A549 (cell line): ENCODE measurements around the gene GMPR. TPM values are rescaled to one million over a fixed set of nuclear protein-coding genes. Genes with fewer than 3 reads are reported as not detected.

ENCODE experiments used
- ATAC-seq, 2 experiments: fragments of 200-7000 bp in 1 of 2; fragments of >200 bp in 1 of 2; cut with Nextera tagmentation in 1 of 2; cut with Tn5 transposase in 1 of 2; 3 replicates each; pipeline versions ENCODE4 v1.8.0 to v1.9.1; 2018 to 2020; ENCODE audit warnings: mild to moderate bottlenecking in 1 of 2, moderate library complexity in 1 of 2
- CTCF ChIA-PET: fragments of 300-600 bp; sonication (Branson Sonifier 250); formaldehyde crosslinking; extraction: SDS; loops from one replicate; lab custom pipeline; 2021; ENCODE audit warnings: antibody characterized with exemption, inconsistent platforms; lab: Yijun Ruan, JAX
- POLR2A ChIA-PET: fragments of 350-600 bp; formaldehyde crosslinking; extraction: SDS; loops from one replicate; lab custom pipeline; 2021; ENCODE audit warnings: antibody characterized with exemption, inconsistent platforms; lab: Yijun Ruan, JAX
- DNase-seq, 2 experiments: peaks; one replicate each; pipeline versions ENCODE4 v3.0.0 to v3.0.0-alpha.2; 2011 to 2016; ENCODE audit warnings: low read depth in 1 of 2, low spot score in 1 of 2
- FAIRE-seq: peaks from 2 replicates; lab custom pipeline; 2011; peaks lifted over from hg19 to GRCh38; lab: Jason Lieb, UNC
- H3K27ac ChIP-seq, 2 experiments: fragments of >200 bp; sonication (Bioruptor Twin); formaldehyde crosslinking; 3 replicates each; pipeline ENCODE4 v1.5.1; 2016 to 2017
- H3K4me1 ChIP-seq: fragments of >200 bp; sonication (Bioruptor Twin); formaldehyde crosslinking; 3 replicates; pipeline ENCODE4 v1.6.1; 2016
- H3K4me2 ChIP-seq: fragments of >200 bp; sonication (Bioruptor Twin); formaldehyde crosslinking; 3 replicates; pipeline ENCODE4 v1.6.1; 2016
- H3K4me3 ChIP-seq: fragments of >200 bp; sonication (Bioruptor Twin); formaldehyde crosslinking; 3 replicates; pipeline ENCODE4 v1.5.1; 2016
- H3K9me3 ChIP-seq: fragments of >200 bp; sonication (Bioruptor Twin); formaldehyde crosslinking; 3 replicates; pipeline ENCODE4 v1.6.1; 2016
- ATOH8 ChIP-seq: fragments of 250-450 bp; sonication (Bioruptor Pico); IDR thresholded peaks from 2 replicates; pipeline ENCODE4 v1.5.0; 2020; ENCODE audit warnings: low read depth, mild to moderate bottlenecking, moderate library complexity
- CBX8 ChIP-seq: fragments of 200-600 bp; sonication (generic); IDR thresholded peaks from 2 replicates; pipeline ENCODE4 v1.6.1; 2016
- CHD4 ChIP-seq: fragments of 200-600 bp; sonication (generic); IDR thresholded peaks from 2 replicates; pipeline ENCODE4 v1.6.1; 2016; ENCODE audit warnings: antibody characterized with exemption, mild to moderate bottlenecking, borderline replicate concordance
- E2F6 ChIP-seq: IDR thresholded peaks from 2 replicates; pipeline ENCODE4 v1.6.1; 2012; ENCODE audit warnings: low read depth, borderline replicate concordance
- ESRRA ChIP-seq: fragments of 150-350 bp; IDR thresholded peaks from 2 replicates; pipeline ENCODE4 v1.6.1; 2014; ENCODE audit warnings: mild to moderate bottlenecking, low read length, borderline replicate concordance
- FOSB ChIP-seq: fragments of 250-450 bp; sonication (Bioruptor Pico); IDR thresholded peaks from 2 replicates; pipeline ENCODE4 v1.5.0; 2020; ENCODE audit warnings: mild to moderate bottlenecking, moderate library complexity
- FOSL2 ChIP-seq, 2 experiments: fragments of 450-650 bp in 1 of 2; fragments of >200 bp in 1 of 2; sonication (Bioruptor Twin) in 1 of 2; formaldehyde crosslinking; IDR thresholded peaks; 2 replicates each; pipeline versions ENCODE4 v1.5.0 to v1.6.1; 2016 to 2020; ENCODE audit warnings: mild to moderate bottlenecking in 1 of 2, moderate library complexity in 1 of 2
- GATA3 ChIP-seq: IDR thresholded peaks from 2 replicates; pipeline ENCODE4 v1.6.1; 2012; ENCODE audit warnings: borderline replicate concordance
- HES2 ChIP-seq: fragments of >200 bp; sonication (Bioruptor Twin); formaldehyde crosslinking; IDR thresholded peaks from 2 replicates; pipeline ENCODE4 v1.6.1; 2016
- HOXB13 ChIP-seq: fragments of 250-450 bp; sonication (Bioruptor Pico); IDR thresholded peaks from 2 replicates; pipeline ENCODE4 v1.5.0; 2020; ENCODE audit warnings: low read depth, mild to moderate bottlenecking, moderate library complexity
- HOXB5 ChIP-seq: fragments of 250-450 bp; sonication (Bioruptor Pico); IDR thresholded peaks from 2 replicates; pipeline ENCODE4 v1.5.0; 2020; ENCODE audit warnings: mild to moderate bottlenecking, moderate library complexity
- JUN ChIP-seq, 2 experiments: fragments of >200 bp; sonication (Bioruptor Twin); formaldehyde crosslinking; IDR thresholded peaks; 2 replicates in 1 of 2; 3 replicates in 1 of 2; pipeline ENCODE4 v1.6.1; 2016 to 2017
- KDM5A ChIP-seq: fragments of 200-600 bp; sonication (generic); IDR thresholded peaks from 2 replicates; pipeline ENCODE4 v1.6.1; 2016; ENCODE audit warnings: antibody characterized with exemption, mild to moderate bottlenecking
- MAFK ChIP-seq: fragments of 450-650 bp; IDR thresholded peaks from 2 replicates; pipeline ENCODE4 v1.6.1; 2014; ENCODE audit not compliant: partially characterized antibody
- PBX3 ChIP-seq: IDR thresholded peaks from 2 replicates; pipeline ENCODE4 v1.6.1; 2012
- POLR2A ChIP-seq: IDR thresholded peaks from 2 replicates; pipeline ENCODE4 v1.6.1; 2012; ENCODE audit warnings: mild to moderate bottlenecking, low read length
- POLR2AphosphoS2 ChIP-seq: conservative IDR thresholded peaks from 2 replicates; pipeline ENCODE4 v1.6.1; 2012; ENCODE audit warnings: low read length, improper control_type of control experiment, inconsistent platforms
- RAD21 ChIP-seq, 2 experiments: fragments of >200 bp in 1 of 2; sonication (Bioruptor Twin) in 1 of 2; formaldehyde crosslinking in 1 of 2; IDR thresholded peaks in 1 of 2; conservative IDR thresholded peaks in 1 of 2; 2 replicates in 1 of 2; 3 replicates in 1 of 2; pipeline ENCODE4 v1.6.1; 2012 to 2018; ENCODE audit warnings: inconsistent platforms in 1 of 2
- RARB ChIP-seq: fragments of 250-450 bp; sonication (Bioruptor Pico); IDR thresholded peaks from 2 replicates; pipeline ENCODE4 v1.8.0; 2021; ENCODE audit warnings: mild to moderate bottlenecking, moderate library complexity
- RCOR1 ChIP-seq: fragments of 150-350 bp; IDR thresholded peaks from 2 replicates; pipeline ENCODE4 v1.6.1; 2014; ENCODE audit warnings: antibody characterized with exemption, low read length, low read depth
- REST ChIP-seq: fragments of 200-600 bp; sonication (generic); IDR thresholded peaks from 2 replicates; pipeline ENCODE4 v1.6.1; 2016; ENCODE audit warnings: antibody characterized with exemption, mild to moderate bottlenecking, moderate library complexity
- TFCP2L1 ChIP-seq: fragments of 250-450 bp; sonication (Bioruptor Pico); IDR thresholded peaks from 2 replicates; pipeline ENCODE4 v1.5.0; 2021; ENCODE audit warnings: mild to moderate bottlenecking
- TP53 ChIP-seq: fragments of 250-450 bp; sonication (Bioruptor Pico); IDR thresholded peaks from 2 replicates; pipeline ENCODE4 v1.5.0; 2021; ENCODE audit warnings: mild to moderate bottlenecking, moderate library complexity
- ZNF302 ChIP-seq: fragments of 250-450 bp; sonication (Bioruptor Pico); IDR thresholded peaks from 2 replicates; pipeline ENCODE4 v1.9.0; 2021; ENCODE audit warnings: inconsistent platforms, mild to moderate bottlenecking, moderate library complexity
- ZSCAN20 ChIP-seq: fragments of 250-450 bp; sonication (Bioruptor Pico); IDR thresholded peaks from 2 replicates; pipeline ENCODE4 v1.8.0; 2022; ENCODE audit warnings: mild to moderate bottlenecking, moderate library complexity
- WGBS: methylation state at CpG from one replicate; pipeline ENCODE4 v1.1.6; 2017; ENCODE audit errors: missing lambda C conversion rate; 5-methylcytosine and 5-hydroxymethylcytosine counted together
- polyA plus RNA-seq, 4 experiments: library from polyadenylated mRNA; depleted of rRNA in 3 of 4; stranded (reverse); fragments of >200 nt; fragmentation: RNase III in 1 of 4; extraction: RNeasy Plus Mini Kit Qiagen cat#74134 plus additional on column Dnase treatment in 1 of 4; gene quantifications; 2 replicates in 3 of 4; 3 replicates in 1 of 4; pipeline ENCODE4 v1.2.3, GENCODE V29; 2011 to 2017

The GMPR gene
- polyA plus RNA-seq, 2 of the 4 experiments (the other 2 are of a cell fraction), result 0.23 to 0.34 TPM

GRCh38 chr6:16198061-16198705, 40.2 kb upstream of the GMPR start:
- DNase-seq (no peak), FAIRE-seq (no peak), ATAC-seq (no peak)
- Histone ChIP-seq H3K4me2 (no peak overlapping the region), H3K27ac (no peak overlapping the region), H3K4me3 (no peak overlapping the region), H3K9me3 (no peaks in the 10 kb centered on the region), H3K4me1 (no peaks in the 10 kb centered on the region)
- ChIA-PET CTCF (interaction anchor here (1.2 to 1.5 kb wide), 2 partner anchors 8 to 15 kb away, joined by 4 to 6 read pairs; no protein-coding TSS in a partner anchor), POLR2A (no interaction called here)
- no peak for TF ChIP-seq HOXB5 (CRISPR knock-in tag)
- no peak for TF ChIP-seq GATA3
- TF ChIP-seq PBX3, result no peak
- TF ChIP-seq HOXB13, result no peak
- no peak for TF ChIP-seq RARB (CRISPR knock-in tag)
- no peak for TF ChIP-seq POLR2AphosphoS2
- TF ChIP-seq TFCP2L1 (CRISPR knock-in tag), result no peak
- TF ChIP-seq FOSL2 (IDR thresholded peaks at IDR 0.05), result no peak
- no peak for TF ChIP-seq FOSL2 (CRISPR knock-in tag; IDR thresholded peaks at IDR 0.05)
- no peak for TF ChIP-seq RAD21 (conservative IDR thresholded peaks at IDR 0.05 in 1 of 2, IDR thresholded peaks at IDR 0.05 in 1 of 2)
- 95% methylated on average over 27 of the region's 50 CpGs for WGBS

- FAIRE-seq, result no peak
- TF ChIP-seq KDM5A (no peak), RAD21 (conservative IDR thresholded peaks at IDR 0.05 in 1 of 2, IDR thresholded peaks at IDR 0.05 in 1 of 2) (no peak), TP53 (CRISPR knock-in tag) (no peak), HES2 (no peak), FOSB (CRISPR knock-in tag) (no peak)
- ATAC-seq, result no peak
Observed at GRCh38 chr6:16199804-16200203, 38.6 kb upstream of the GMPR start.

GRCh38 chr6:16200321-16200883, 38.0 kb upstream of the GMPR start:
- 54% methylated on average over 18 of the region's 18 CpGs for WGBS
- ChIA-PET POLR2A (no interaction called here), CTCF (interaction anchor here (0.9 to 2.6 kb wide), 3 partner anchors 18 to 509 kb away, joined by 3 to 8 read pairs (median 3); no protein-coding TSS in a partner anchor)
- Histone ChIP-seq H3K4me2 (no peak overlapping the region), H3K4me1 (no peaks in the 10 kb centered on the region), H3K27ac (no peak overlapping the region), H3K9me3 (no peaks in the 10 kb centered on the region), H3K4me3 (no peak overlapping the region)
- FAIRE-seq (no peak), ATAC-seq (no peak), DNase-seq (no peak)
- TF ChIP-seq ESRRA (no peak), ZNF302 (CRISPR knock-in tag) (no peak), TP53 (CRISPR knock-in tag) (no peak), E2F6 (no peak), CHD4 (no peak), HOXB13 (no peak), FOSL2 (IDR thresholded peaks at IDR 0.05) (no peak), FOSL2 (CRISPR knock-in tag; IDR thresholded peaks at IDR 0.05) (no peak), JUN (IDR thresholded peaks at IDR 0.05) (no peak), KDM5A (no peak), ZSCAN20 (no peak), CBX8 (no peak), REST (no peak), RCOR1 (no peak), POLR2A (no peak), ATOH8 (CRISPR knock-in tag) (no peak), FOSB (CRISPR knock-in tag) (no peak), MAFK (no peak)

More at GRCh38 chr6:16199804-16200203, 38.6 kb upstream of the GMPR start:
- CTCF ChIA-PET, result interaction anchor here (0.9 to 2.6 kb wide), 3 partner anchors 17 to 508 kb away, joined by 3 to 8 read pairs (median 3); no protein-coding TSS in a partner anchor
- POLR2A ChIA-PET, result no interaction called here
- no peak for DNase-seq
- Histone ChIP-seq H3K9me3 (no peaks in the 10 kb centered on the region), H3K4me1 (no peaks in the 10 kb centered on the region), H3K4me3 (no peak overlapping the region), H3K4me2 (no peak overlapping the region), H3K27ac (no peak overlapping the region)
- WGBS, result 60% methylated on average over 5 of the region's 5 CpGs
